Calu3 (cell line): ENCODE results near the gene IP6K1. TPM values are rescaled to one million over a fixed set of nuclear protein-coding genes. Genes with fewer than 3 reads are reported as not detected.
"Not testable (repeated sequence)": the region's sequence is repeated elsewhere in the genome, so short reads cannot be mapped to it uniquely, and the experiment has no call there.

Experiments
- BruUV-seq: library from RNA; stranded (reverse); fragments of 400-500 nt; replicated peaks from 2 replicates; lab custom pipeline; 2021; lab: Mats Ljungman, UMichigan
- CTCF ChIA-PET: fragments of 300-600 bp; sonication (Branson Sonifier 250); formaldehyde crosslinking; loops from one replicate; lab custom pipeline; 2022; ENCODE audit warnings: antibody characterized with exemption; lab: Charles Lee
- DNase-seq: peaks from one replicate; pipeline ENCODE4 v3.0.0; 2022
- H3K27ac Mint-ChIP-seq: one replicate; pipeline ENCODE4 v1.8.0; 2022; ENCODE audit warnings: mixed read lengths; ENCODE audit not compliant: unreplicated experiment
- H3K27me3 Mint-ChIP-seq: one replicate; pipeline ENCODE4 v1.8.0; 2022; ENCODE audit warnings: mixed read lengths; ENCODE audit not compliant: unreplicated experiment
- H3K36me3 Mint-ChIP-seq: one replicate; pipeline ENCODE4 v1.8.0; 2022; ENCODE audit warnings: mild to moderate bottlenecking, moderate library complexity, mixed read lengths; ENCODE audit not compliant: insufficient read depth, unreplicated experiment
- H3K4me1 Mint-ChIP-seq: one replicate; pipeline ENCODE4 v1.8.0; 2022; ENCODE audit warnings: mild to moderate bottlenecking, low read depth, mixed read lengths; ENCODE audit not compliant: unreplicated experiment
- H3K4me3 Mint-ChIP-seq: one replicate; pipeline ENCODE4 v1.8.0; 2022; ENCODE audit warnings: mild to moderate bottlenecking, low read depth, moderate library complexity, mixed read lengths; ENCODE audit not compliant: unreplicated experiment
- H3K9me3 Mint-ChIP-seq: one replicate; pipeline ENCODE4 v1.8.0; 2022; ENCODE audit warnings: low read depth, mixed read lengths; ENCODE audit not compliant: unreplicated experiment
- CTCF ChIP-seq: fragments of 200-600 bp; IDR thresholded peaks from one replicate; pipeline ENCODE4 v1.8.0; 2022; ENCODE audit warnings: antibody characterized with exemption; ENCODE audit not compliant: unreplicated experiment
- intact Hi-C: fragments of 100-400 bp; cut with micrococcal nuclease; formaldehyde crosslinking; loops from one replicate; pipeline ENCODE4 v1.10.0; 2022; ENCODE audit not compliant: unreplicated experiment
- total RNA-seq: library from RNA; stranded (reverse); gene quantifications from 2 replicates; pipeline ENCODE4 v1.2.3, GENCODE V29; 2022

IP6K1 gene
- total RNA-seq, 1 experiment from 2014 or later: 30.3 TPM

- intact Hi-C loops: no loop called here
- TF ChIP-seq CTCF: no peak
- no peaks in the 10 kb centered on the region for H3K9me3 Mint-ChIP-seq
- no peak overlapping the region for H3K27ac Mint-ChIP-seq
- BruUV-seq: no TSS peak
- DNase-seq: no peak
- CTCF ChIA-PET: interaction anchor here (0.8 to 0.9 kb wide), 2 partner anchors 21 to 23 kb away, joined by 4 to 7 read pairs; partner anchors contain the start of gene INKA1
- H3K4me1 Mint-ChIP-seq: no peaks in the 10 kb centered on the region
- no peak overlapping the region for H3K4me3 Mint-ChIP-seq
- no peaks in the 10 kb centered on the region for H3K27me3 Mint-ChIP-seq
- peaks cover 17% of the 10 kb centered on the region for H3K36me3 Mint-ChIP-seq
These were observed 6.0 kb downstream of the IP6K1 start for GRCh38 chr3:49780080-49780974.

GRCh38 chr3:49779358-49780079 is 6.8 kb downstream of the IP6K1 start:
- Mint-ChIP-seq H3K27ac (no peak overlapping the region), H3K4me3 (no peak overlapping the region), H3K27me3 (no peaks in the 10 kb centered on the region), H3K4me1 (no peaks in the 10 kb centered on the region), H3K9me3 (no peaks in the 10 kb centered on the region), H3K36me3 (peaks cover 17% of the 10 kb centered on the region)
- DNase-seq: no peak
- TF ChIP-seq CTCF: no peak
- CTCF ChIA-PET: interaction anchor here (0.8 to 0.9 kb wide), 2 partner anchors 22 to 24 kb away, joined by 4 to 7 read pairs; partner anchors contain the start of gene INKA1
- no TSS peak for BruUV-seq
- intact Hi-C loops: no loop called here

- H3K4me1 Mint-ChIP-seq, H3K27ac Mint-ChIP-seq, DNase-seq, BruUV-seq, intact Hi-C loops, H3K27me3 Mint-ChIP-seq, H3K9me3 Mint-ChIP-seq, H3K36me3 Mint-ChIP-seq, H3K4me3 Mint-ChIP-seq: not testable (repeated sequence)
- CTCF ChIA-PET: interaction anchor here (0.5 kb wide), 1 partner anchor 336 kb away, joined by 10 read pairs; no protein-coding TSS in a partner anchor
These were observed 10.2 kb downstream of the IP6K1 start for GRCh38 chr3:49776101-49776500.

GRCh38 chr3:49775538-49775937 is 10.8 kb downstream of the IP6K1 start:
- H3K36me3 Mint-ChIP-seq: peaks cover 6% of the 10 kb centered on the region
- H3K9me3 Mint-ChIP-seq: no peaks in the 10 kb centered on the region
- no peak overlapping the region for H3K4me3 Mint-ChIP-seq
- H3K27ac Mint-ChIP-seq: no peak overlapping the region
- CTCF ChIA-PET: no interaction called here
- TF ChIP-seq CTCF: no peak
- H3K4me1 Mint-ChIP-seq: no peaks in the 10 kb centered on the region
- H3K27me3 Mint-ChIP-seq: no peaks in the 10 kb centered on the region
- DNase-seq: no peak
- intact Hi-C loops: no loop called here
- BruUV-seq: no TSS peak
